HK-2 (cell line): ENCODE data around the gene ARHGEF4.

ENCODE experiments used
- DNase-seq: peaks from one replicate; pipeline ENCODE4 v3.0.0-alpha.2; 2018; ENCODE audit not compliant: unreplicated experiment

The ARHGEF4 gene

DNA sequence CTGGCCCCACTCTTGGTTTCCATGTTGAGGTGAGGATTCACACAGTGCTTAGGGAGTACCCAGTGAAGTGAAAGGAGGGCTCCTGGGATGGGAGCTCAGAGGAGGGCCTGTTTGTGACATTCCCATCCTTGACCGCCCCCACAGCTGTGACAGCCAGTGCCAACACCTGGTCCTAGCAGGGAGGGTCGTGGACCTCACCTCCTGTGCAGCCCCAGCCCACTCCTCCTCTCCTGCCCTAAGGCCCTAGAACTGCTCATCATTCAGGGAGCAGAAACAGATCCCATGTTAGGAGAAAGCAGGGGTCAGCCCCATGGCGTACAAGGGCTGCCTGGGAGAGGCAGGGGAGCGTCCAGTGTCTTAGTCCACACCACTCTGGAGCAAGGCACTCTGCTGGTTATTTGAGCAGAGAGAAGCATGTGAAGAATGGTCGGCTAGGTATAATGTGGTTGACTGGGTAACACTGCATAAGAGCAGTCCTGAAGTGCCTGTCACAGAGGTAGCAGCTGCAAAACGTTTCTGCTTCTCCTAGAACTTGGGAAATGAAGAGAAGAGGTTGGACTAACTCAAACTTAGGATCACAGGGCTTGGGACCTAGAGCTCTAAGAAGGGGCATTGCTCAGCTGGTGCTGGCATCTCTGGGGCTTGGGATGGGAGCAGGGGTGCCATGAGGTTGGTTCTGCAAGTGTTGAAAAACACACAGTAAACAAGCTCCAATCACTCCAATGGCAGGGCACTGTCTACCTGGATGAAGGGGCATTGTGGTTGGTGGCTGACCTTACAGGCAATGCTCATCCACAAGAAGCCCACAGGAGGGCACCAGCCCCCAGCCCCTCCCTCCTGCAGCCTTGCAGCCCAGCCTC is 200.9 kb downstream of the ARHGEF4 start:
- DNase-seq: no peak

DNA sequence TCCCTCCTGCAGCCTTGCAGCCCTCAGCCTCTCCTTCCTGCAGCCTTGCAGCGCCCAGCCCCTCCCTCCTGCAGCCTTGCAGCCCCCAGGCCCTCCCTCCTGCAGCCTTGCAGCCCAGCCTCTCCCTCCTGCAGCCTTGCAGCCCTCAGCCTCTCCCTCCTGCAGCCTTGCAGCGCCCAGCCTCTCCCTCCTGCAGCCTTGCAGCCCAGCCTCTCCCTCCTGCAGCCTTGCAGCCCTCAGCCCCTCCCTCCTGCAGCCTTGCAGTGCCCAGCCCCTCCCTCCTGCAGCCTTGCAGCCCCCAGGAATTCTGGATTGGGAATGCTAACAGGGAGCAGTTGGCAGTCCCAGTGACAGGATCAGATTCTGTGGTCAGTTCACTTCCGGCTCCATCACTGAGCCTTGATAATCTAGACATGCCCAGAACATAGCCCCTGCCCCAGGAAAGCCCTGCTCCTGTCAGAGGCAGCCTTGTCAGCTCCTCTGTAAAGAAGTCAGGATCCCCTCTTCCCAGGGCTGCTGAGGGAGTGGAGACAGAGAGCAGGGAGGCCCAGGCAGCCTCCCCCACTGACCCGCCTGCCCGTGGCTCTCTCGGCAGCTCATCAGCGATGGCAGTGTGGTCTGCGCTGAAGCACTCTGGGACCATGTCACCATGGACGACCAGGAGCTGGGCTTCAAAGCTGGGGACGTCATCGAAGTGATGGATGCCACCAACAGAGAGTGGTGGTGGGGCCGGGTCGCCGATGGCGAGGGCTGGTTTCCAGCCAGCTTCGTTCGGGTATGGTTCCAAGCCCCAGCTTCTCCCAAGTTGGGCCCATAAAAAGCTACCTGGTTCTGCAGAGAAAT is 201.8 kb downstream of the ARHGEF4 start:
- DNase-seq: no peak

DNA sequence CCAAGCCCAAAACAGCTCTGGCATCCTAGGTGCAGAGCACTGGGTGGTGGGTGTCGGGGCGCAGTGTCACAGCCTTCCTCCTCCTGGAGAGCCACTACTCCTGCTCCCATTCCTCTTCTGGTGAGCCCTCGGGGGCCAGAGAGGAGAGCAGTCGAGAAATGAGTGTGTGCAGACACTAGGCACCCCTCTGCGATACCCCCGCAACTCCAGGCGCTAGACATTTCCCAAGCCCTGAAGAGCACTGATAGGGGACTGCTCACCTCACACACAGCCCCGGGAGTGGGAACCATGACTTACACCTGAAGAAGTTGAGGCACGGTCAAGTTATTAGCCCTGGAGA is 202.4 kb downstream of the ARHGEF4 start:
- DNase-seq: no peak

DNA sequence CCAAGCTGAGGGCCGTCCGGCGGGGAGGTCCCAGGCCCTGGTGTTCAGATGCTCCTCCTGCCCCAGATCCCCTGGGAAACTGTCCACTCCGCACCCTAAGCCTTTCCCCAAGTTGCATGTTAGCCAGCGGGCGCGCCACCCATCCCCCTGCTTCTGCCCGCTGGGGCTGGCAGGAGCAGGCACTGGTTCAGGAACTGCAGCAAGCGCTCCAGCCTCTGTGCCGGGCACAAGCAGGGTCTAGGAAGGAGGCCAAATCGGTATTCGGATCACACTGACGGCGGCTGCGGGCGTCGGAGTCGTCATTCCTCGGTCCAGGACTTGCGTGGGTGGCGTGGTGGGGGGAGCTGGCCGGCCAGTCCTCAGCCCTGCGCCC is 202.8 kb downstream of the ARHGEF4 start:
- DNase-seq: no peak

DNA sequence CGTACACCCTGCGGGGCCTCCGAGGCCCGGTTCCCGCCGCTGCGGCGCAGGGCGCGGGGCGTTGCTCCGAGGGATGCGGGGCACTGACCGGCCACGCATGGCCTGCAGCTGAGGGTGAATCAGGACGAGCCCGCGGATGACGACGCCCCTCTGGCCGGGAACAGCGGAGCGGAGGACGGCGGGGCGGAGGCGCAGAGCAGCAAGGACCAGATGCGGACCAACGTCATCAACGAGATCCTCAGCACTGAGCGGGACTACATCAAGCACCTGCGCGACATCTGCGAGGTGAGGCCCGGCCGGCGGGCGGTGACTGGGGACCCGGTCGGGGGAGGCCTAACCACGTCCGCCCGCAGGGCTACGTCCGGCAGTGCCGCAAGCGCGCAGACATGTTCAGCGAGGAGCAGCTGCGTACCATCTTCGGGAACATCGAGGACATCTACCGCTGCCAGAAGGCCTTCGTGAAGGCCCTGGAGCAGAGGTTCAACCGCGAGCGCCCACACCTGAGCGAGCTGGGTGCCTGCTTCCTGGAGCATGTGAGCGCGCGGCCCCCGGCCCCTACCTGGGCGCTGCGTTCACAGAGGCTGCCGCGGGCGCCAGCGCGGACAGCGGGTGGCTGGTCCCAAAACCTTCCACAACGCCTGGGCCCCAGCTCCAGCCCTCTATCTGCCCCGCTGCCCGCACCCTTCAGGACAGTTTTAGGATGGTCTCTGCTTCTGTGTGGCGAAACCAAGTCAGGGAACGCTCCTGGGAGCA is 203.4 kb downstream of the ARHGEF4 start:
- DNase-seq: no peak

DNA sequence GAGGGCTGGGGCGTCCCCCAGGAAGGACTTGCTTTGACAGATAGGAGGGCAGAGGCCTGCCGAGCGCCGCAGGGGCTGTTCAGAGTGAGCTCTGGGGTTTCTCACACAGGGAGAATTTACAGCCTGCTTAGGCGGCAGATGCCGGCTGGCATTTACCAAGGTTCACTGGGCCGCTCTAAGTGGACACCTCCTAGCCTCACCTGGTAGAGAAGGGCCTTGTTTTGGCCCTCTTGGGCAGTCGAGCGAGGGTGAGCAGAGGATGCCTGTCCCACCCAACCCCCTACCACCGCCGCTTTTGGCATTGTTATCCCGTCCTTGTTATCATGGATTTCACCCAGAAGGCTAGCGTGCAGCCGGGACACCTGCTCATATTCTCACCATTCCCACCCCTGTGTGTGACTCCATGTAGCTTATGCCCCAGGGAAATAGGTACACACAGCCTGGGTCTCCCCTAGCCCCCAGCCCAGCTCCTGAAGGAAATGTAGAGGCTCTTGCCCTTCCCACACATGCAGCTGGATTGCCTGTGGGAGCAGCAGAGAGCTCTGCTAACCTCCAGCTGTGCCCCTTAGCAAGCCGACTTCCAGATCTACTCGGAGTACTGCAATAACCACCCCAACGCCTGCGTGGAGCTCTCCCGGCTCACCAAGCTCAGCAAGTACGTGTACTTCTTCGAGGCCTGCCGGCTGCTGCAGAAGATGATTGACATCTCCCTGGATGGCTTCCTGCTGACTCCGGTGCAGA is 204.1 kb downstream of the ARHGEF4 start:
- DNase-seq: no peak

DNA sequence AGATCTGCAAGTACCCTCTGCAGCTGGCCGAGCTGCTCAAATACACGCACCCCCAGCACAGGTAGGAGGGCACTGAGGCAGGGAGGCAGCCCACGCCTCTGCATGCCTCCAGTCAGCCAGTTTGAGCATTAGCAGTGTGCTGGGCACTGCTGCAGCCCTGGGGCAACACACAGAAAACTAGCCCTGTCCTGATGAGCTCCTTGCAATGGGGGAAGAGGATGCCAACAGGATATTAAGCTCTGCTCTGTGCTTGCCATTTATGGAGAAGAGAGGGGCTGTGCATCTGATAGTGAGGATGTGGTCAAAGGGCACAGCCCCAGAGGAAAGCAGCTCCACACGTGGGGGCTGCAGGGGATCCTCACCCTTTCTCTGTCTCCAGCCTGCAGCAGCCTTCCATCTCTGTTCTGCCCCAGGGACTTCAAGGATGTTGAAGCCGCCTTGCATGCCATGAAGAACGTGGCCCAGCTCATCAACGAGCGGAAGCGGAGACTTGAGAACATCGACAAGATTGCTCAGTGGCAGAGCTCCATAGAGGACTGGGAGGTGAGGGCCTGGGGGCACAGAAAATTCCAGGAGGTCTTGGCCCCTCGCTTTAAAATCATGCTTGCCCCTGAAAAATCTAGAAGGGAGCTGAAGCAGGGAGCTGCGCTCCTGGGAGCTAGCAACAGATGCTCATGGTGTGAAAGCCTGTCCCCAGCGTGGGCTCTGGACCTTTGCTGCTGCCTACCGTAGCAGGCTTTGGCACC is 204.9 kb downstream of the ARHGEF4 start:
- DNase-seq: no peak

DNA sequence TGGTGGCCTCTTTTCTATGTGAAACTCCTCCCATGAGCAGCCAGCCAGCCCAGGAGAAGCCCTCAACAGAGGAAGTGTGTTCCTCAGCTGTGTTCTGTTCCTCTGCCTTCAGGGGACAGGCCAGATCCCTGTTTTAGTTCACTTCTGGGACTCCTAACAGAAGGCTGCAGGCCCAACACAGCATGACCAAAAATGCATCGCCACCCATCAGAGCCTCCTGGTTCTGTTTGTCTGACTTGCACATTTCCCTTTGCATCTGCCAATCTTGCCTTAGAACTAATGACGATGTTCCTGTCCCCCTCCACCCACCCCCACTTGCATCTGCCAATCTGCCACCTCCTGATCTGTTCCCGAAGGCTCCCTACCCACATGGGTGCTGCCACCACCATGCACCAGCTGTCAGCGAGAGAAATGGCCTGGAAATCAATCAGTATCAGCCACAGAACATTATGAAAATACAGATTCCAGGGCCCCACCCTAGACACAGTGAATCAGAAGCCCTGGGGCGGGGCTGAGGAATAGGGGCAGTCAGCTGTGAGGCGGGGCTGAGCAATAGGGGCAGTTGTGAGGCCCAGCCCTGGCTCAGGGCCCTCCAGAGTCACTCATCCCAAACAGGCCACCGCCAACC is 205.5 kb downstream of the ARHGEF4 start:
- no peak for DNase-seq

DNA sequence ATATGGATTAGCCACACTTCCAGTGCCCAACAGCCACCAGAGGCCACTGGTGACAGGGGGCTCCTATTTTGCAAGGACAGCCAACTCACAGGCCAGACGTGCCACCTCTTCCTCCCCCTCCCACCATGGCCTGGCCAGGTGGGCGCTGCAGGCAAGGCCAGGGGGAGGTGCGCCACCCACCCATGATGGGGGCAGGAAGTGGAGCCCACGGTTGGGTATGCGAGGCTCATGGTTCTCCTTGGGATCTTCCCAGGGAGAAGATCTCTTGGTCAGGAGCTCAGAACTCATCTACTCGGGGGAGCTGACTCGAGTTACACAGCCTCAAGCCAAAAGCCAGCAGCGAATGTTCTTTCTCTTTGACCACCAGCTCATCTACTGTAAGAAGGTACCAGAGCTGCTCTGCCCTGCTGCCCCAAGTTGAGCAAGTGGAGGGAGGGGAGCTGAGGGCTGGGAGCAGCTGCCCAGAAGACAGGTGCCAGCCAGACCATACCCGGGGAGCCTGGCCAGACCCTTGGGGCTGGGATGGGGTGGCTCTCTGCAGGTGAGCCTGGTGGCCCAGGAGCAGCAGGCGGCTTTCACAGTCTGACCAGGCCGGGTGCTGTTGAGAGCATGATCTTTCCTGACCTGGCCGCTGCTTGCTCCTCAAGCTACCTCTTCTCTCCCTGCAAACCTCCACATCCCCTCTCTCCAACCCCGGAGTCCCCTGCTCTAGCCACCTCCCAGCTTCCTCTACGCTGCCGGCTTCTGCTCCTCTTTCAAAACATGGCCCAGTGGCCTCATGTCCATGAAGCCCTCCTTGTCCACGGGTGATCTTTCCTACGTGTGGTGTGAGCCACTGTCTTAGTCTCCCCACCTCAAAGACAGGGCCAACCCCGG is 206.7 kb downstream of the ARHGEF4 start:
- DNase-seq: no peak

DNA sequence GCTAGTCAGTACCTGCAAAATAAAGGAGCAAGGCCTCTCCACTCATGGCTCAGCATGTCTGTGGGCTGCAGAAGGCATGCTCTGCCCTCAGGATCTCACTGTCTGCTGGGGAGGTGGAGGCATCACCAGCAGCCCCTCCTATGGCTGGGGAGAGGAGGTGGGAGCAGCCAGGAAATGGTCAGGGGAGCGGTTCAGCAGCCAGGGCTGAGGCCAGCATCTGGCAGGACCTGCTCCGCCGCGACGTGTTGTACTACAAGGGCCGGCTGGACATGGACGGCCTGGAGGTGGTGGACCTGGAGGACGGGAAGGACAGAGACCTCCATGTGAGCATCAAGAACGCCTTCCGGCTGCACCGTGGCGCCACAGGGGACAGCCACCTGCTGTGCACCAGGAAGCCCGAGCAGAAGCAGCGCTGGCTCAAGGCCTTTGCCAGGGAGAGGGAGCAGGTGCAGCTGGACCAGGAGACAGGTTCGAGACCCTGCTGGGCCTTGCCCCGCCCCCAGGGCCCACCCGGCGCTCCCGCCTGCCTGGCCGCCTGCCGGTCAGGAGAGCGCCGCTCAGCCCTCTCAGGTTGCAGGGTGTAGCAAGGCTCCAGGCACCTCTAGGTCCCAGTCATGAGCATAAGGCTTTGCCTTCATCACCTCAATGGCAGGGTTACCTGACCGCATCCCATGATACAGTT is 207.5 kb downstream of the ARHGEF4 start:
- DNase-seq: no peak

DNA sequence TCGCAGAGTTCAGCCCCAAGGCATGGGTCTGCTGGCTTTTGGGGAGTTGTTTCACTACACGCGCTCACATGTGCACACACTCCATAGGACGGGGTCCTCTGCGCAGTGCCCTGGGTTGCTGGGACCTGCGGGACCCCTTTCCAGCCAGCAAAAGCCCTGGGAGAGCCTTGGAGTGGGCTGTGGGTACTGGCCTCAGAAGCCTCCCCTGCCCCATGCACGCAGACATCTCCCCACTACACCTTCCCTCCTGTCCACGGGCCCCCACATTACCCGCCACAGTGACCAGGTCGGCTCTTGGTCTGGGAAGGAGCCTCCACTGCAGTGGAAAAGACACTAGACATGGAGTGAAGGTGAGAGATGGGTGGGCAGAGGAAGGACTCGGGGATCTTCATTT is 208.0 kb downstream of the ARHGEF4 start:
- DNase-seq: no peak

DNA sequence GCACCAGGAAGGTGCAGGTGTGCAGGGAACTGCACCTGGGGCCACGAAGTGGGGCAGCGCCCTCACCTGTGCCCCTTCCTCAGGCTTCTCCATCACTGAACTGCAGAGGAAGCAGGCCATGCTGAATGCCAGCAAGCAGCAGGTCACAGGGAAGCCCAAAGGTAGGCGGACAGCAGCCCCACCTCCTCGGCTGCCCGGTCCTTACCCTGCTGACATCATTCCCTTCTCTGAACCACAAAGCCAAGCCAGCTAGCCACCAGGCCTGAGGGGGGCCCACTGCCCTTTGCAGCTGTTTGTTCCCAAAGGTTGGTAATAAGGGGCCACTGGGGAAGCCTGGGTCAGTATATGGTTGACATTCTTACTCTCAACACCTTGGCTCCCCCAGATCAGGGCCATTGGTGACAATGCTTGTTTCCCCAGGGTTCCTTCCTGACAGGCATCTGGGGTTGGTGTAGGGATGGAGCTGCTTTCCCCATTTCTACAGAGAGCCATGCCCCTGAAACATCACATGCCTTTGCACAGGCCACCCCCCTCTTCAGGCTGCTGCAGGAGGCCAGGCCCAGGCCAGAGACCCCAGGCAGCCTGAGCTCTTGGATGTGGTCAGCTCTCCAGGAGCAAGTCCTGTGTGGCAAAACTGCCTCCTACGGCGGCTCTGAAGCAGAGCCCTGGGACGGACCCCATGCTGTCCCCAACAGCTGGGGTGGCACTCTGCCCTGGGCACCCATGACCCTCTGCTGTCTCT is 208.7 kb downstream of the ARHGEF4 start:
- DNase-seq: no peak

DNA sequence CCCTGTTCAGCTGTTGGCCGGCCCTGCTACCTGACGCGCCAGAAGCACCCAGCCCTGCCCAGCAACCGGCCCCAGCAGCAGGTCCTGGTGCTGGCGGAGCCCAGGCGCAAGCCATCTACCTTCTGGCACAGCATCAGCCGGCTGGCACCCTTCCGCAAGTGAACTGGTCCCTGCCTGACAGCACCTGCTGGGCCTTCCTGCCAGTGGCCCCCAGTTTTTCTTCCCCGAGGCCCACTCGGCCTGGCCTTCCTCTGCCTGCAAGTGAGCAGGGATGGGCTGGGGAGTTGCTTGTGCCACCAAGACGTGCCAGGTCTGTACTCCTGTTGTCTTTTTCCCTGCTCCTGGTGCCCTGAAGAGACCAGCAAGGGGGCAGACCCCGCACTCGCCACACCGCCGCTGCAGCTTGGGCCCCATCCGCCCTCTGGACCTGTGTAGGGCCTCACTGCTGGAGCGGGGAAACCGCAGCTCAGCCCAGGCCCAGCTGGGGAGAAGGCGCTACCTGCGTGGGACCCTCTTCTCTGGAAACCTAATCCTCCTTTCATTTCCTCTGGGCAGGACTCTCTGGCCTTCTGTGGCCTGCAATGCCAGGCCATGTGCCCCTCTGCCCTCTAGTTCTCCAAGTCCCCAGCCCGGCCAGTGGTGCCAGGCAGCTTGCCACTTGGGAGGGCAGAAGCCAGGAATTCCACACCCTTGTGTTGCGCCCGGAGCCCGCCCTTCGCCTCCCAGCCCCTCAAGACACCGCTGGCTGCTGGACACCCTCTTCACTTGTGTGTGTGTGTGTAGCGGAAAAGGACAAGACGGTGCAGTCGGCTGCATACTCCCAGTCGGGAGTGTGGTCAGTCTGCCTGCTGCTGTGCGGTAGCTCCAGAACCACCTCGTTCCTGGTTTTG is 209.6 kb downstream of the ARHGEF4 start:
- DNase-seq: no peak

DNA sequence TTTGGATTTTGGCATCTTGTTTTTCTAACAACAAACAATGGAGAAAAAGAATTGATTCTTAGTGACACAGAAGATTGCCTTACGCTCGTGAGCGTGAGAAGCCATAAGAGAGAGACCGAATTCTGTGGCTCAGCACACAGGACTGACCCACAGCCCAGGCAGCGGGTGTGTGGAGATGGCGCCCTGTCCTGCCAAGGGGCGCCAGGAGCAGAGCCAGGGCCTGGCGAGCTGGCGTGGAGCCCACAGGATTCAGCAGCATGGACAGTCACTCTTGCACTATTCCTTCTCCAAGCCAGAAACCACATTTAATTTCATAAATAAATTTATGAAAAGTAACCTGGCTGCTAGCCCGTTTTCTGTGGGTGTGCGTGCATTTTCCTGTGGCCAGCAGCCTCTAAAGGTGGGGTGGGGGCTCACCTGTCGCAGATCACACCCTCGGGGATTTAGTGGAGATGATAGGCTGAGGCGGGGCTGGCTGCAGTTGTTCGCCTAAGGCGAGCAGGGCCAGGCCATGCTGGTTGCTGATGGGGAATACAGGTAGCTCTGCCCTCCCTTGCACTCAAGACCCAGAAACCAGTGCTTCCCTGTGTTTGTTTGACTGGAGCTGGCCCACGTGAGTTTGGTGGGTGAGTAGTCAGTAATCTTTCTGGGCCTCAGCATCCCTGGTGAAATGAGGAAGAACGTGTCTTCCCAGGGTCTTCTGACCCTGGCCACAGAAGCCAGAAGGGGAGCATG is 210.4 kb downstream of the ARHGEF4 start:
- DNase-seq: no peak

DNA sequence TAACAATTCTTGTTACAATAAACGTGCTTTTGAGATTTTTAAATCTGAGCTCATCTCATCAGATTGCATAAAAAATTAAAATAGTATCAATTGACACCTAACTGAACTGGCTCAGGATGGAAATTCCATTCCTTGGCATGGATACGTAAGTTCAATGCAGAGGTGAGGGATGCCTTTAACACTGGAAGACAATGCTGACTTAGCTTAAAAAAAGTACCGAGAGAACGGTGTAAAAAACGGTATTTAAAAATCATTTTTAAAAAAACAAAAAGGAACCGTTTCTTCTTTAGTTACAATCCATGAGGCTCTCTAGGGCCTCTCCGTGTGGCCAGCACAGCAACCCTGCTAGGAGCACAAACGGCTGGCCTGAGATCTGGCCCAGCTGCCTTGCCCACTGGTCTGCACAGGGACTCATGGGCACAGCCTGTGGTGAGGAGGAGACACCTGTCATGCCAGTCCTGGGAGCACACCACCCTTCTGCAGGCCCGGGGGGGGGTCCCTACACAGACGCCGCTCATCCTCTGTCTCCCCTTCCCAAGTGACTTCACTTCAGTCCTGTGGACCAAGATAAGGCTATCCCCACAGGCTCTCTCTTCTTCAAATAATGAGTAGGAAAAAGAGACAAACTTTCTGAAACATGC is 211.3 kb downstream of the ARHGEF4 start:
- no peak for DNase-seq

DNA sequence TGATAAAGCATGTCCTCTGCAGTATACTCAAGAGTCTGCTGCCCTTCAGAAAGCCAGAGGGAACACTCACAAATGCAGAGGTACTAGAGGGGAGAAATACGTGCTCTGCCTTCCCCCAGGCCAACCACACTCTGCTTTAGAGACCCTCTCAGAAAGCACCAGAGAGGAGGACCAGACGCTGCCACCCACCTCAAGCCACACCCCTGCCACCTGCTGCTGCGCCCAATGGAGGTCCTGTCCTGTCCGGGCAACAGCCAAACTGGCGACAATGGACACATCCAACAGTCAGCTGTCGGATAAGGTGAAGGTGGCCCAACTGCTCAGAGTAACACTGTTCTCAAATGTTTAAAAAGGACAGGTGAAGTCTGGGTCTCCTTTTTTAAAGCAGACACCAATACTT is 211.9 kb downstream of the ARHGEF4 start:
- no peak for DNase-seq
